Neural cell (in vitro differentiated cells): Measurements from ENCODE around the gene TM2D3.

ENCODE experiments used
- EP300 ChIP-seq: fragments of 450-650 bp; conservative IDR thresholded peaks from 2 replicates; pipeline ENCODE4 v1.6.1; 2014; ENCODE audit warnings: antibody characterized with exemption, mild to moderate bottlenecking, moderate library complexity; ENCODE audit not compliant: poor library complexity, severe bottlenecking
- EZH2 ChIP-seq: fragments of 200-600, 300-800 bp; shearing (Covaris generic), sonication (generic); IDR thresholded peaks from 2 replicates; pipeline ENCODE4 v1.6.1; 2014; ENCODE audit warnings: antibody characterized with exemption, low read length, borderline replicate concordance, mild to moderate bottlenecking; ENCODE audit not compliant: insufficient read depth, poor library complexity, severe bottlenecking
- MXI1 ChIP-seq: fragments of 450-650 bp; conservative IDR thresholded peaks from 2 replicates; pipeline ENCODE4 v1.6.1; 2014; ENCODE audit warnings: antibody characterized with exemption, mild to moderate bottlenecking; ENCODE audit not compliant: poor library complexity, severe bottlenecking
- POLR2AphosphoS5 ChIP-seq: IDR thresholded peaks from 2 replicates; pipeline ENCODE4 v1.6.1; 2012
- RAD21 ChIP-seq: fragments of 450-650 bp; conservative IDR thresholded peaks from 2 replicates; pipeline ENCODE4 v1.6.1; 2014; ENCODE audit warnings: antibody characterized with exemption, mild to moderate bottlenecking, moderate library complexity
- REST ChIP-seq: IDR thresholded peaks from 2 replicates; pipeline ENCODE4 v1.6.1; 2012; ENCODE audit warnings: borderline replicate concordance
- SMC3 ChIP-seq: fragments of 450-650 bp; conservative IDR thresholded peaks from 2 replicates; pipeline ENCODE4 v1.6.1; 2014; ENCODE audit warnings: antibody characterized with exemption, mild to moderate bottlenecking, moderate library complexity; ENCODE audit not compliant: poor library complexity
- TAF1 ChIP-seq: IDR thresholded peaks from 2 replicates; pipeline ENCODE4 v1.6.1; 2012; ENCODE audit warnings: low read depth
- TF ChIP-seq, protein P1 (sequence below): fragments of 450-650 bp; IDR thresholded peaks from 2 replicates; pipeline ENCODE4 v1.5.1; 2014; ENCODE audit warnings: antibody characterized with exemption, mild to moderate bottlenecking, moderate library complexity; ENCODE audit not compliant: poor library complexity, severe bottlenecking

DNA sequence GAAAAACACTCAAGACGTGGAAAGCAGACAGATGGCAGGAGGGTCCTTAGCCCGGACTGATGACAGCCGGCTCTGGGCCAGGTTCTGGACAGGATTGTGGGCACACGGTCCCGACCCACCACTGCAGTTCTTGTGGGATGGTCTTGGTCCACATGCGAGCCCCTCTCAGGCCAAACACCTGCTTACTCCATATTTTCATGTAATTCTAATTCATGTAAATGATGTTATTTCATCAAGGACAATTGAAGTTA is 32.6 kb downstream of the TM2D3 start:
- no peak for TF ChIP-seq EZH2
- TF ChIP-seq, protein P1, sequence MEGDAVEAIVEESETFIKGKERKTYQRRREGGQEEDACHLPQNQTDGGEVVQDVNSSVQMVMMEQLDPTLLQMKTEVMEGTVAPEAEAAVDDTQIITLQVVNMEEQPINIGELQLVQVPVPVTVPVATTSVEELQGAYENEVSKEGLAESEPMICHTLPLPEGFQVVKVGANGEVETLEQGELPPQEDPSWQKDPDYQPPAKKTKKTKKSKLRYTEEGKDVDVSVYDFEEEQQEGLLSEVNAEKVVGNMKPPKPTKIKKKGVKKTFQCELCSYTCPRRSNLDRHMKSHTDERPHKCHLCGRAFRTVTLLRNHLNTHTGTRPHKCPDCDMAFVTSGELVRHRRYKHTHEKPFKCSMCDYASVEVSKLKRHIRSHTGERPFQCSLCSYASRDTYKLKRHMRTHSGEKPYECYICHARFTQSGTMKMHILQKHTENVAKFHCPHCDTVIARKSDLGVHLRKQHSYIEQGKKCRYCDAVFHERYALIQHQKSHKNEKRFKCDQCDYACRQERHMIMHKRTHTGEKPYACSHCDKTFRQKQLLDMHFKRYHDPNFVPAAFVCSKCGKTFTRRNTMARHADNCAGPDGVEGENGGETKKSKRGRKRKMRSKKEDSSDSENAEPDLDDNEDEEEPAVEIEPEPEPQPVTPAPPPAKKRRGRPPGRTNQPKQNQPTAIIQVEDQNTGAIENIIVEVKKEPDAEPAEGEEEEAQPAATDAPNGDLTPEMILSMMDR: no peak
- no peak for TF ChIP-seq POLR2AphosphoS5
- TF ChIP-seq EP300: no peak
- TF ChIP-seq TAF1: no peak
- no peak for TF ChIP-seq RAD21
- TF ChIP-seq REST: no peak
- TF ChIP-seq SMC3: no peak
- no peak for TF ChIP-seq MXI1
